ENCODE data around the gene GBF1. TPM values are rescaled to one million over a fixed set of nuclear protein-coding genes. Genes with fewer than 3 reads are reported as not detected.

The GBF1 gene
- total and polyA plus RNA-seq, 2 of the 13 experiments (the other 11 are each of a cell fraction or from before 2014, with no cell fraction given): 17.1 to 21.9 TPM

GRCh38 chr10:102422545-102423129 is 177.3 kb downstream of the GBF1 start (continued):
- TF ChIP-seq NFE2L2 (IDR thresholded peaks at IDR 0.05; ENCODE audit: low read length) (no peak), MED1 (CRISPR knock-in tag; IDR thresholded peaks at IDR 0.05) (0 out of 2 replicates have a peak, but pooled peaks have one; percentile 49), ZNF703 (CRISPR knock-in tag; IDR thresholded peaks at IDR 0.05; ENCODE audit: borderline replicate concordance) (no peak), HMGXB3 (CRISPR knock-in tag; IDR thresholded peaks at IDR 0.05; ENCODE audit: borderline replicate concordance) (no peak), NCOA5 (CRISPR knock-in tag; IDR thresholded peaks at IDR 0.05) (no peak), ZNF34 (CRISPR knock-in tag; IDR thresholded peaks at IDR 0.05; ENCODE audit: borderline replicate concordance) (peak; percentile 90), ELF1 (CRISPR knock-in tag; IDR thresholded peaks at IDR 0.05) (peak; percentile 92), ZBTB43 (CRISPR knock-in tag; conservative IDR thresholded peaks at IDR 0.05) (no peak; the same call in 1 of the 2 replicates), ZNF562 (CRISPR knock-in tag; IDR thresholded peaks at IDR 0.05; ENCODE audit: borderline replicate concordance) (no peak), MXD3 (CRISPR knock-in tag; IDR thresholded peaks at IDR 0.05) (peak; percentile 92), XRCC5 (optimal IDR thresholded peaks at IDR 0.05; ENCODE audit: low read length) (peak; percentile 95), ZBTB34 (CRISPR knock-in tag; IDR thresholded peaks at IDR 0.05) (0 out of 2 replicates have a peak, but pooled peaks have one; percentile 20), ZNF263 (CRISPR knock-in tag; IDR thresholded peaks at IDR 0.05) (peak; percentile 81), MAF1 (CRISPR knock-in tag; IDR thresholded peaks at IDR 0.05; ENCODE audit: borderline replicate concordance) (no peak), ZNF775 (CRISPR knock-in tag; IDR thresholded peaks at IDR 0.05; ENCODE audit: borderline replicate concordance) (no peak), TFE3 (CRISPR knock-in tag; IDR thresholded peaks at IDR 0.05) (peak; percentile 68), PITX1 (CRISPR knock-in tag; IDR thresholded peaks at IDR 0.05) (peak; percentile 85; the same call in 1 of the 2 replicates)
- TF ChIP-seq, protein P1, sequence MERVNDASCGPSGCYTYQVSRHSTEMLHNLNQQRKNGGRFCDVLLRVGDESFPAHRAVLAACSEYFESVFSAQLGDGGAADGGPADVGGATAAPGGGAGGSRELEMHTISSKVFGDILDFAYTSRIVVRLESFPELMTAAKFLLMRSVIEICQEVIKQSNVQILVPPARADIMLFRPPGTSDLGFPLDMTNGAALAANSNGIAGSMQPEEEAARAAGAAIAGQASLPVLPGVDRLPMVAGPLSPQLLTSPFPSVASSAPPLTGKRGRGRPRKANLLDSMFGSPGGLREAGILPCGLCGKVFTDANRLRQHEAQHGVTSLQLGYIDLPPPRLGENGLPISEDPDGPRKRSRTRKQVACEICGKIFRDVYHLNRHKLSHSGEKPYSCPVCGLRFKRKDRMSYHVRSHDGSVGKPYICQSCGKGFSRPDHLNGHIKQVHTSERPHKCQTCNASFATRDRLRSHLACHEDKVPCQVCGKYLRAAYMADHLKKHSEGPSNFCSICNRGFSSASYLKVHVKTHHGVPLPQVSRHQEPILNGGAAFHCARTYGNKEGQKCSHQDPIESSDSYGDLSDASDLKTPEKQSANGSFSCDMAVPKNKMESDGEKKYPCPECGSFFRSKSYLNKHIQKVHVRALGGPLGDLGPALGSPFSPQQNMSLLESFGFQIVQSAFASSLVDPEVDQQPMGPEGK (CRISPR knock-in tag; IDR thresholded peaks at IDR 0.05): peak; percentile 78
